Stomach (tissue), 4 donors: ENCODE measurements around the gene SLCO4C1.

Experiments used
- CTCF ChIP-seq, 7 experiments: fragments of 450-650 bp in 4 of 7; fragments of 200-600 bp in 3 of 7; sonication (generic) in 3 of 7; IDR thresholded peaks; one replicate each; pipeline ENCODE4 v1.5.1; 2016 to 2019; ENCODE audit warnings: antibody characterized with exemption in 7 of 7, control low read depth in 2 of 7, mild to moderate bottlenecking in 1 of 7
- EP300 ChIP-seq: sonication (generic); formaldehyde crosslinking; IDR thresholded peaks from one replicate; pipeline ENCODE4 v1.6.1; 2017; ENCODE audit warnings: antibody characterized with exemption
- POLR2A ChIP-seq, 4 donors: fragments of 450-650 bp; IDR thresholded peaks; one replicate each; pipeline ENCODE4 v1.6.1; 2016; ENCODE audit warnings: antibody characterized with exemption in 4 of 4, control low read depth in 2 of 4, mild to moderate bottlenecking in 1 of 4, moderate library complexity in 1 of 4
- POLR2AphosphoS5 ChIP-seq, 3 donors: sonication (generic); formaldehyde crosslinking; IDR thresholded peaks; one replicate each; pipeline ENCODE4 v1.6.1; 2016; ENCODE audit warnings: antibody characterized with exemption in 3 of 3

GRCh38 chr5:102211165-102211564 lies 84.9 kb downstream of the SLCO4C1 start:
- no peak for TF ChIP-seq CTCF (IDR thresholded peaks at IDR 0.05)
- no peak for TF ChIP-seq EP300
- no peak for TF ChIP-seq POLR2A (IDR thresholded peaks at IDR 0.05)
- no peak for TF ChIP-seq POLR2AphosphoS5 (IDR thresholded peaks at IDR 0.05)
